Colonic mucosa (tissue), 4 donors: ENCODE data around the gene CALCOCO2. TPM values are rescaled to one million over a fixed set of nuclear protein-coding genes. Genes with fewer than 3 reads are reported as not detected.
"Not testable (repeated sequence)": the region's sequence is repeated elsewhere in the genome, so short reads cannot be mapped to it uniquely, and the experiment has no call there.

Source experiments
- DNase-seq: peaks from one replicate; pipeline ENCODE4 v3.0.0-alpha.2; 2020
- H3K27ac ChIP-seq: fragments of 200-600 bp; one replicate; pipeline ENCODE4 v1.8.0; 2021
- H3K27me3 ChIP-seq: fragments of 200-600 bp; one replicate; pipeline ENCODE4 v1.8.0; 2021
- H3K36me3 ChIP-seq: fragments of 200-600 bp; one replicate; pipeline ENCODE4 v1.8.0; 2021
- H3K4me1 ChIP-seq: fragments of 200-600 bp; one replicate; pipeline ENCODE4 v1.8.0; 2021; ENCODE audit warnings: mild to moderate bottlenecking
- H3K4me3 ChIP-seq: fragments of 200-600 bp; one replicate; pipeline ENCODE4 v1.8.0; 2021
- H3K9ac ChIP-seq, 2 donors: one replicate each; pipeline ENCODE4 v1.7.0; 2013; ENCODE audit warnings: control low read depth in 2 of 2, low read depth in 2 of 2, low read length in 2 of 2
- H3K9me3 ChIP-seq: fragments of 200-600 bp; one replicate; pipeline ENCODE4 v1.8.0; 2021
- CTCF ChIP-seq: fragments of 200-600 bp; IDR thresholded peaks from one replicate; pipeline ENCODE4 v1.8.0; 2022; ENCODE audit warnings: antibody characterized with exemption, mild to moderate bottlenecking
- intact Hi-C: fragments of 100-400 bp; cut with DNase I; formaldehyde crosslinking; loops from one replicate; pipeline ENCODE4 v1.14.1; 2022
- total RNA-seq, 2 donors: library from RNA; stranded (reverse); fragmentation: NEBNext Ultra II Directional in 1 of 2; extraction: Animal tissue kit (Norgen Biotek cat#: 25700) in 1 of 2; gene quantifications; one replicate each; pipeline ENCODE4 v1.2.1, GENCODE V29; 2021
- donor health status: healthy.
- donor health status: DM: no; HTN: no; CAD: no.
- donor health status: DM: no; HTN: no; CAD: no.

The CALCOCO2 gene
- total RNA-seq, 2 donors from 2014 or later, result 187 to 232 TPM

- no peak for TF ChIP-seq CTCF
- H3K4me3 ChIP-seq, result no peak overlapping the region
- no peak overlapping the region for H3K9ac ChIP-seq
- H3K9me3 ChIP-seq, result no peaks in the 10 kb centered on the region
- no peak for DNase-seq
- no peaks in the 10 kb centered on the region for H3K27me3 ChIP-seq
- H3K36me3 ChIP-seq, result no peaks in the 10 kb centered on the region
- intact Hi-C loops, result no loop called here
- H3K4me1 ChIP-seq, result no peaks in the 10 kb centered on the region
- H3K27ac ChIP-seq, result peak overlapping the region; percentile 71
Observed at GRCh38 chr17:48792033-48792798, 38.6 kb upstream of the CALCOCO2 start.

- Histone ChIP-seq H3K4me1 (peaks cover 4% of the 10 kb centered on the region), H3K27ac (peak overlapping the region; percentile 69), H3K27me3 (no peaks in the 10 kb centered on the region), H3K9me3 (no peaks in the 10 kb centered on the region), H3K4me3 (no peak overlapping the region), H3K9ac (peak overlapping the region in 1 of 2 donors; percentile 30), H3K36me3 (no peaks in the 10 kb centered on the region)
- TF ChIP-seq CTCF, result no peak
- intact Hi-C loops, result no loop called here
- peak; percentile 86 for DNase-seq
Observed at GRCh38 chr17:48795444-48796162, 35.2 kb upstream of the CALCOCO2 start.

GRCh38 chr17:48796163-48796522, 34.7 kb upstream of the CALCOCO2 start:
- H3K9me3 ChIP-seq, H3K36me3 ChIP-seq, H3K9ac ChIP-seq, DNase-seq, H3K4me1 ChIP-seq, H3K27me3 ChIP-seq, intact Hi-C loops, H3K4me3 ChIP-seq: not testable (repeated sequence)
- H3K27ac ChIP-seq, result peak overlapping the region; percentile 69

- TF ChIP-seq CTCF, result no peak
- peak overlapping the region in 1 of 2 donors; percentile 62 for H3K9ac ChIP-seq
- H3K4me3 ChIP-seq, result no peak overlapping the region
- no peaks in the 10 kb centered on the region for H3K36me3 ChIP-seq
- H3K27me3 ChIP-seq, result no peaks in the 10 kb centered on the region
- peak overlapping the region; percentile 58 for H3K27ac ChIP-seq
- intact Hi-C loops, result no loop called here
- H3K9me3 ChIP-seq, result no peaks in the 10 kb centered on the region
- DNase-seq, result peak; percentile 54
- peaks cover 12% of the 10 kb centered on the region for H3K4me1 ChIP-seq
Observed at GRCh38 chr17:48799069-48799723, 31.6 kb upstream of the CALCOCO2 start.

GRCh38 chr17:48800626-48801217, 30.1 kb upstream of the CALCOCO2 start:
- no peak for TF ChIP-seq CTCF
- Histone ChIP-seq H3K9ac (peak overlapping the region in 1 of 2 donors; percentile 30), H3K36me3 (no peaks in the 10 kb centered on the region), H3K27me3 (no peaks in the 10 kb centered on the region), H3K4me1 (peaks cover 12% of the 10 kb centered on the region), H3K27ac (peak overlapping the region; percentile 58), H3K4me3 (no peak overlapping the region), H3K9me3 (no peaks in the 10 kb centered on the region)
- intact Hi-C loops, result loop anchor here (10.0 kb wide), 1 partner anchor 234 kb away; no protein-coding TSS in a partner anchor
- peak; percentile 68 for DNase-seq
